Fibroblast of lung (primary cell): ENCODE measurements around the gene NCKAP5. TPM values are rescaled to one million over a fixed set of nuclear protein-coding genes. Genes with fewer than 3 reads are reported as not detected.

ENCODE experiments used
- DNase-seq, 2 donors: peaks; one replicate each; pipeline versions ENCODE4 v3.0.0 to v3.0.0-alpha.2; 2010; ENCODE audit warnings: low read depth in 2 of 2
- H2AFZ ChIP-seq: 2 replicates; pipeline ENCODE4 v1.5.1; 2012; ENCODE audit warnings: low read length, control low read depth, inconsistent platforms
- H3K27ac ChIP-seq: 2 replicates; pipeline ENCODE4 v1.5.1; 2011; ENCODE audit warnings: low read length, control low read depth; ENCODE audit not compliant: insufficient read depth
- H3K27me3 ChIP-seq: 2 replicates; pipeline ENCODE4 v1.5.1; 2011; ENCODE audit warnings: mild to moderate bottlenecking, low read length; ENCODE audit not compliant: control insufficient read depth, insufficient read depth
- H3K36me3 ChIP-seq: 2 replicates; pipeline ENCODE4 v1.5.1; 2011; ENCODE audit warnings: low read length; ENCODE audit not compliant: control insufficient read depth, insufficient read depth
- H3K4me1 ChIP-seq: 2 replicates; pipeline ENCODE4 v1.5.1; 2011; ENCODE audit warnings: low read length; ENCODE audit not compliant: control insufficient read depth, insufficient read depth; ENCODE audit errors: extremely low read depth
- H3K4me2 ChIP-seq: 2 replicates; pipeline ENCODE4 v1.5.1; 2011; ENCODE audit warnings: low read length, control low read depth; ENCODE audit not compliant: insufficient read depth; ENCODE audit errors: extremely low read depth
- H3K4me3 ChIP-seq, 4 experiments: fragments of 200-600 bp in 1 of 4; sonication (generic) in 1 of 4; replicated peaks in 1 of 4; 2 replicates each; pipeline ENCODE4 v1.5.1; 2011 to 2016; ENCODE audit warnings: low read length in 4 of 4, low read depth in 3 of 4, mild to moderate bottlenecking in 3 of 4, control low read depth in 2 of 4, inconsistent platforms in 1 of 4, mixed read lengths in 1 of 4; ENCODE audit not compliant: insufficient read depth in 1 of 4; ENCODE audit errors: control extremely low read depth in 1 of 4
- H3K79me2 ChIP-seq: 2 replicates; pipeline ENCODE4 v1.5.1; 2012; ENCODE audit warnings: mild to moderate bottlenecking, low read length, inconsistent platforms; ENCODE audit not compliant: control insufficient read depth, insufficient read depth
- H3K9ac ChIP-seq: 2 replicates; pipeline ENCODE4 v1.5.1; 2011; ENCODE audit warnings: mild to moderate bottlenecking, low read length, control low read depth; ENCODE audit not compliant: insufficient read depth
- H3K9me3 ChIP-seq: 2 replicates; pipeline ENCODE4 v1.5.1; 2012; ENCODE audit warnings: low read depth, low read length; ENCODE audit not compliant: control insufficient read depth, insufficient read depth
- H4K20me1 ChIP-seq: 2 replicates; pipeline ENCODE4 v1.5.1; 2011; ENCODE audit warnings: low read length; ENCODE audit not compliant: control insufficient read depth, insufficient read depth; ENCODE audit errors: extremely low read depth
- EZH2 ChIP-seq: IDR thresholded peaks from 2 replicates; pipeline ENCODE4 v1.5.1; 2012; ENCODE audit warnings: low read length, control low read depth, mild to moderate bottlenecking; ENCODE audit errors: missing control alignments
- polyA plus RNA-seq, 2 donors: library from polyadenylated mRNA; depleted of rRNA in 1 of 2; stranded (reverse) in 1 of 2; unstranded in 1 of 2; fragments of >200 nt; gene quantifications; 2 replicates each; pipeline ENCODE4 v1.2.1, GENCODE V29; 2011 to 2012; ENCODE audit warnings: missing spikeins in 1 of 2
- total RNA-seq: library from RNA; depleted of rRNA; stranded (reverse); fragments of >200 nt; gene quantifications from 2 replicates; pipeline ENCODE4 v1.2.1, GENCODE V29; 2014
- TF ChIP-seq, protein P1 (sequence below), 2 donors: IDR thresholded peaks in 1 of 2; conservative IDR thresholded peaks in 1 of 2; 1 replicate in 1 of 2; 2 replicates in 1 of 2; pipeline ENCODE4 v1.5.1; 2011 to 2012; ENCODE audit warnings: low read length in 2 of 2, control low read depth in 1 of 2, inconsistent platforms in 1 of 2, low read depth in 1 of 2, mild to moderate bottlenecking in 1 of 2

NCKAP5 gene
- total and polyA plus RNA-seq, 2 donors (not counting 1 experiment from before 2014, with no cell fraction given) = 2.6 to 6.2 TPM

GRCh38 chr2:132754392-132754791 lies 813.9 kb downstream of the NCKAP5 start:
- Histone ChIP-seq H2AFZ (no peak overlapping the region), H3K4me2 (no peak overlapping the region), H4K20me1 (no peaks in the 10 kb centered on the region), H3K9me3 (no peaks in the 10 kb centered on the region), H3K36me3 (no peaks in the 10 kb centered on the region), H3K79me2 (no peaks in the 10 kb centered on the region), H3K27ac (no peak overlapping the region), H3K4me3 (no peak overlapping the region), H3K9ac (no peak overlapping the region), H3K4me1 (no peaks in the 10 kb centered on the region), H3K27me3 (no peaks in the 10 kb centered on the region)
- TF ChIP-seq EZH2 = no peak
- TF ChIP-seq, protein P1, sequence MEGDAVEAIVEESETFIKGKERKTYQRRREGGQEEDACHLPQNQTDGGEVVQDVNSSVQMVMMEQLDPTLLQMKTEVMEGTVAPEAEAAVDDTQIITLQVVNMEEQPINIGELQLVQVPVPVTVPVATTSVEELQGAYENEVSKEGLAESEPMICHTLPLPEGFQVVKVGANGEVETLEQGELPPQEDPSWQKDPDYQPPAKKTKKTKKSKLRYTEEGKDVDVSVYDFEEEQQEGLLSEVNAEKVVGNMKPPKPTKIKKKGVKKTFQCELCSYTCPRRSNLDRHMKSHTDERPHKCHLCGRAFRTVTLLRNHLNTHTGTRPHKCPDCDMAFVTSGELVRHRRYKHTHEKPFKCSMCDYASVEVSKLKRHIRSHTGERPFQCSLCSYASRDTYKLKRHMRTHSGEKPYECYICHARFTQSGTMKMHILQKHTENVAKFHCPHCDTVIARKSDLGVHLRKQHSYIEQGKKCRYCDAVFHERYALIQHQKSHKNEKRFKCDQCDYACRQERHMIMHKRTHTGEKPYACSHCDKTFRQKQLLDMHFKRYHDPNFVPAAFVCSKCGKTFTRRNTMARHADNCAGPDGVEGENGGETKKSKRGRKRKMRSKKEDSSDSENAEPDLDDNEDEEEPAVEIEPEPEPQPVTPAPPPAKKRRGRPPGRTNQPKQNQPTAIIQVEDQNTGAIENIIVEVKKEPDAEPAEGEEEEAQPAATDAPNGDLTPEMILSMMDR (conservative IDR thresholded peaks at IDR 0.05 in 1 of 2, IDR thresholded peaks at IDR 0.05 in 1 of 2; ENCODE audit: low read depth in 1 of 2, low read length in 2 of 2) = no peak
- DNase-seq = no peak

GRCh38 chr2:132752421-132753206 lies 815.6 kb downstream of the NCKAP5 start:
- no peaks in the 10 kb centered on the region for H3K27me3 ChIP-seq
- no peak overlapping the region for H3K4me2 ChIP-seq
- no peak overlapping the region for H2AFZ ChIP-seq
- H3K36me3 ChIP-seq = no peaks in the 10 kb centered on the region
- H3K27ac ChIP-seq = no peak overlapping the region
- DNase-seq = no peak
- H3K79me2 ChIP-seq = no peaks in the 10 kb centered on the region
- TF ChIP-seq EZH2 = no peak
- TF ChIP-seq, protein P1 (conservative IDR thresholded peaks at IDR 0.05 in 1 of 2, IDR thresholded peaks at IDR 0.05 in 1 of 2; ENCODE audit: low read depth in 1 of 2, low read length in 2 of 2) = no peak
- no peaks in the 10 kb centered on the region for H3K9me3 ChIP-seq
- H3K4me3 ChIP-seq = no peak overlapping the region
- H3K9ac ChIP-seq = no peak overlapping the region
- no peaks in the 10 kb centered on the region for H4K20me1 ChIP-seq
- no peaks in the 10 kb centered on the region for H3K4me1 ChIP-seq

DNA sequence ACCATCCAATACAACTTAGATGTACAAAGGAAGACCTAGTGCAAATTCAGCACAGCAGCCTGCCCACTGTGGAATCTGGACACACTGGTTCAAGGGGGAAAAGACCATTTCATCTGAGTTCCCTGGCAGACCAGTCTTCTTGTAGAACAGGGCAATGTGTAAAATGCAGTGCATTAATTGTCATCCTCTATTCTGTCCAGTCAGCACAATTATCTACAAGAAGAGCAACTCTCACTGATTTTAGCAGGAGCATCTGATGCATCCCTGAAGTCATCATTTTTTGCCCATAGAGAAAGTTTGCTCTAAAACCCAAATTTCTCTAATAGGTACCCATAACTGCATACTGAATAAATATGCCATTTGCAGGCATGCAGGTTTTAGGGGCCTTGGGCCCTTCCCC lies 816.4 kb downstream of the NCKAP5 start:
- TF ChIP-seq EZH2 = no peak
- TF ChIP-seq, protein P1 (conservative IDR thresholded peaks at IDR 0.05 in 1 of 2, IDR thresholded peaks at IDR 0.05 in 1 of 2; ENCODE audit: low read depth in 1 of 2, low read length in 2 of 2) = no peak
- no peak for DNase-seq
- Histone ChIP-seq H3K79me2 (no peaks in the 10 kb centered on the region), H3K27ac (no peak overlapping the region), H3K9me3 (no peaks in the 10 kb centered on the region), H3K4me1 (no peaks in the 10 kb centered on the region), H3K4me3 (no peak overlapping the region), H2AFZ (no peak overlapping the region), H3K4me2 (no peak overlapping the region), H3K36me3 (no peaks in the 10 kb centered on the region), H3K9ac (no peak overlapping the region), H3K27me3 (no peaks in the 10 kb centered on the region), H4K20me1 (no peaks in the 10 kb centered on the region)
